ENCODE measurements around the gene VAT1L. TPM values are rescaled to one million over a fixed set of nuclear protein-coding genes. Genes with fewer than 3 reads are reported as not detected.

VAT1L gene, protein sequence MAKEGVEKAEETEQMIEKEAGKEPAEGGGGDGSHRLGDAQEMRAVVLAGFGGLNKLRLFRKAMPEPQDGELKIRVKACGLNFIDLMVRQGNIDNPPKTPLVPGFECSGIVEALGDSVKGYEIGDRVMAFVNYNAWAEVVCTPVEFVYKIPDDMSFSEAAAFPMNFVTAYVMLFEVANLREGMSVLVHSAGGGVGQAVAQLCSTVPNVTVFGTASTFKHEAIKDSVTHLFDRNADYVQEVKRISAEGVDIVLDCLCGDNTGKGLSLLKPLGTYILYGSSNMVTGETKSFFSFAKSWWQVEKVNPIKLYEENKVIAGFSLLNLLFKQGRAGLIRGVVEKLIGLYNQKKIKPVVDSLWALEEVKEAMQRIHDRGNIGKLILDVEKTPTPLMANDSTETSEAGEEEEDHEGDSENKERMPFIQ
- total RNA-seq, result not detected

- H3K4me3 Mint-ChIP-seq, result peak within 1 kb of the TSS; percentile 41
- ATAC-seq (ENCODE audit: low read depth), result no peak
- H3K27ac Mint-ChIP-seq, result no peak within 1 kb of the TSS
- H3K36me3 Mint-ChIP-seq, result no peaks in the 10 kb centered on the region
- POLR2A ChIA-PET, result no interaction called here
- no peaks in the 10 kb centered on the region for H3K9me3 Mint-ChIP-seq
- DNase-seq, result peak; percentile 31
- H3K4me1 Mint-ChIP-seq, result no peaks in the 10 kb centered on the region
- H3K27me3 Mint-ChIP-seq, result peaks cover 51% of the 10 kb centered on the region
These were observed at the start of gene VAT1L for GRCh38 chr16:77788181-77789084. VAT1L (plus strand) TSS chr16:77788564; CDS start chr16:77788683, 119 bp downstream.

- no peak overlapping the region for H3K27ac Mint-ChIP-seq
- no peak for ATAC-seq (ENCODE audit: low read depth)
- no peaks in the 10 kb centered on the region for H3K27me3 Mint-ChIP-seq
These were observed 49.4 kb upstream of the VAT1L start for GRCh38 chr16:77738706-77739558.

GRCh38 chr16:77739559-77739892 lies 48.8 kb upstream of the VAT1L start:
- POLR2A ChIA-PET, result no interaction called here
- Mint-ChIP-seq H3K9me3 (peaks cover 4% of the 10 kb centered on the region), H3K27me3 (no peaks in the 10 kb centered on the region), H3K4me3 (no peak overlapping the region), H3K36me3 (peaks cover 2% of the 10 kb centered on the region), H3K4me1 (peaks cover 5% of the 10 kb centered on the region), H3K27ac (no peak overlapping the region)
- no peak for DNase-seq
- no peak for ATAC-seq (ENCODE audit: low read depth)

More at GRCh38 chr16:77738706-77739558, 49.4 kb upstream of the VAT1L start:
- Mint-ChIP-seq H3K4me3 (no peak overlapping the region), H3K36me3 (peaks cover 2% of the 10 kb centered on the region), H3K9me3 (peaks cover 5% of the 10 kb centered on the region), H3K4me1 (peaks cover 5% of the 10 kb centered on the region)
- no peak for DNase-seq
- POLR2A ChIA-PET, result no interaction called here

- Mint-ChIP-seq H3K4me1 (no peaks in the 10 kb centered on the region), H3K36me3 (no peaks in the 10 kb centered on the region), H3K9me3 (no peaks in the 10 kb centered on the region), H3K27ac (no peak overlapping the region), H3K4me3 (no peak overlapping the region), H3K27me3 (peaks cover 11% of the 10 kb centered on the region)
- DNase-seq (no peak), ATAC-seq (ENCODE audit: low read depth) (no peak)
- POLR2A ChIA-PET, result no interaction called here
These were observed 44.2 kb upstream of the VAT1L start for GRCh38 chr16:77744141-77744540.

- ATAC-seq (ENCODE audit: low read depth), result no peak
- no peak overlapping the region for H3K27ac Mint-ChIP-seq
- no peak overlapping the region for H3K4me3 Mint-ChIP-seq
- DNase-seq, result no peak
- peaks cover 14% of the 10 kb centered on the region for H3K27me3 Mint-ChIP-seq
- H3K4me1 Mint-ChIP-seq, result no peaks in the 10 kb centered on the region
- POLR2A ChIA-PET, result no interaction called here
- H3K9me3 Mint-ChIP-seq, result no peaks in the 10 kb centered on the region
- no peaks in the 10 kb centered on the region for H3K36me3 Mint-ChIP-seq
These were observed 42.4 kb upstream of the VAT1L start for GRCh38 chr16:77745972-77746371.

DNA sequence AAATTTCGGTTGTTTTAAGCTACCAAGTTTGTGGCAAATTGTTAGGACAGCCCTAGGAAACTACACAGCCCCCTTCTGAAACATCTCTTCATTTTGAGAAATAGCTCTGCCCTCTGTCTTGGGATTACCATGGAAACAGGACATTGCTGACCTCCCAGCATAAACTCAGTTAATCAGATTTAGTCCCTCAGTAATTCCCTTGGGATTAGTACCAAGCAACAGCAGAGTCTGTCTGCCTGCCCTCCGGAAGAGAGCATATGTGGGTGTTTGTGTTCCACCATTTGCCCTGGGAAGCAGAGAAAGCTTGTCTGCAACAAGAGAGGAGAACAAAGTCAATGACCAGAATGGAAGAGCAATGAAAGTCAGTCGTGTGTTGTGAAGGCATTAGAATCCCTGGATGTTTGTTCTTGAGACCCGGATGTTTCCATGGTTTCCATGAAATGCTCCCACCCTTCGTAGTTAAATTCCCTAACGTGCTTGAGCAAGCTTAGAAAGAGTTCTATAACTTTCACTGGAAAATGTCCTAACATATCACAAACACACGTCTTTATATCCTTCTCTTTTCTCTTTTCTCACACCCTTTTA lies 39.9 kb upstream of the VAT1L start:
- POLR2A ChIA-PET, result no interaction called here
- Mint-ChIP-seq H3K4me3 (no peak overlapping the region), H3K9me3 (no peaks in the 10 kb centered on the region), H3K36me3 (no peaks in the 10 kb centered on the region), H3K4me1 (no peaks in the 10 kb centered on the region), H3K27me3 (peaks cover 21% of the 10 kb centered on the region), H3K27ac (no peak overlapping the region)
- no peak for DNase-seq
- ATAC-seq (ENCODE audit: low read depth), result no peak

DNA sequence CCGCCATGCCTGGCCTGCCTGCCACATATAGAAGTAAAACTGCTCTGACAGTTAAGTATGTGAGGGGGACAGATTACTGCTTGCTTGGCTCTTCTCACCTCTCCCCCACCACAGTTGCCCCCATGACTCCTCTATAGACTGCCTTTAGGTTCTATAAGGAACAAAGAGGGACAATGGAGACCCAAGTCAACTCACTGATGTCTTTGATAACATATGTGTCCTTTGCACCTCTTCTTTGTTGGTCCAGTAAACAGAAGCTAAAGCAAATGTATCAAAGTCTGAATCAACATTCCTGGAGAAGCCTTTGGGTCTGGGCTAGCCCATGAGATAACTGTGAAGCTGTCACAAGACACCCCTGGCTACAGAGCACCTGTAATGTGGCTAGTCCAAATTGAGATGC lies 38.9 kb upstream of the VAT1L start:
- no peak for DNase-seq
- POLR2A ChIA-PET, result no interaction called here
- Mint-ChIP-seq H3K27ac (no peak overlapping the region), H3K36me3 (no peaks in the 10 kb centered on the region), H3K4me3 (no peak overlapping the region), H3K9me3 (no peaks in the 10 kb centered on the region), H3K4me1 (no peaks in the 10 kb centered on the region), H3K27me3 (peaks cover 26% of the 10 kb centered on the region)
- no peak for ATAC-seq (ENCODE audit: low read depth)

GRCh38 chr16:77758046-77758445 lies 30.3 kb upstream of the VAT1L start:
- ATAC-seq (ENCODE audit: low read depth), result no peak
- Mint-ChIP-seq H3K27me3 (peaks cover 9% of the 10 kb centered on the region), H3K36me3 (no peaks in the 10 kb centered on the region), H3K4me3 (no peak overlapping the region), H3K27ac (no peak overlapping the region), H3K4me1 (no peaks in the 10 kb centered on the region), H3K9me3 (no peaks in the 10 kb centered on the region)
- POLR2A ChIA-PET, result no interaction called here
- DNase-seq, result no peak

DNA sequence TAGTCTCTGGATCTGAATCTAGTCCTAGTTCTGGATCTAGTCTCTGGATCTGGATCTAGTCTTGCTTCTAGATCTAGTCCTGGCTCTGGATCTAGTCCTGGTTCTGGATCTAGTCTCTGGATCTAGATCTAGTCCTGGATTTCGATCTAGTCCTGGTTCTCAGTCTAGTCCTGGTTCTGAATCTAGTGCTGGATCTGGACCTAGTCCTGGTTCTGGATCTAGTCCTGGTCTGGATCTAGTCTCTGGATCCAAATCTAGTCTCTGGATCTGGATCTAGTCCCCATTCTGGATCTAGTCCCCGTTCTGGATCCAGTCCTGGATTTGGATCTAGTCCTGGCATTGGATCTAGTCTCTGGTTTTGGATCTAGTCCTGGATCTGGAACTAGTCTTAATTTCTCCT lies 29.9 kb upstream of the VAT1L start:
- H3K27ac Mint-ChIP-seq, result no peak overlapping the region
- H3K4me1 Mint-ChIP-seq, result no peaks in the 10 kb centered on the region
- peaks cover 7% of the 10 kb centered on the region for H3K27me3 Mint-ChIP-seq
- no peaks in the 10 kb centered on the region for H3K36me3 Mint-ChIP-seq
- DNase-seq (no peak), ATAC-seq (ENCODE audit: low read depth) (no peak)
- H3K4me3 Mint-ChIP-seq, result no peak overlapping the region
- H3K9me3 Mint-ChIP-seq, result no peaks in the 10 kb centered on the region
- POLR2A ChIA-PET, result no interaction called here

DNA sequence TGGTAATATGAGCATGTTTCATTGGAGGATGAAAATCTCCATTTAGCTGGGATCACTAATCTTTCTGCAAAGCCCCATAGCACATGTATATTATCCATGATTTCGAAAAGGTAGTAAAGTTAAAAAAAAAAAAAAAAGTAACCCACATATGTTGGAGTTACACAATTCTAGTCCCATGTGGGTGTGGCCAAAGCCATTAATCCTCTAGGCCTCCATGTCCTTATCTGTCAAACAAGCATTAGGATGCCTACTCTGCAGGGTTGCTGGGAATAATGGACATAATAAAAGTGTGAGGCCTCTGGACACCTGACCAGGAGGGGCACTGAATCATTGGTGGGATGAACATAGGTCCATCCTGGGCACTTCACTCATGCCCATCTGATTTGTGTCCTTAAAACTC lies 29.2 kb upstream of the VAT1L start:
- ATAC-seq (ENCODE audit: low read depth), result no peak
- Mint-ChIP-seq H3K4me1 (no peaks in the 10 kb centered on the region), H3K36me3 (no peaks in the 10 kb centered on the region), H3K27me3 (peaks cover 2% of the 10 kb centered on the region), H3K9me3 (no peaks in the 10 kb centered on the region), H3K4me3 (no peak overlapping the region), H3K27ac (no peak overlapping the region)
- DNase-seq, result no peak
- POLR2A ChIA-PET, result no interaction called here

- no peaks in the 10 kb centered on the region for H3K9me3 Mint-ChIP-seq
- DNase-seq, result no peak
- H3K27me3 Mint-ChIP-seq, result peaks cover 2% of the 10 kb centered on the region
- H3K4me1 Mint-ChIP-seq, result no peaks in the 10 kb centered on the region
- H3K27ac Mint-ChIP-seq, result no peak overlapping the region
- H3K4me3 Mint-ChIP-seq, result no peak overlapping the region
- no peaks in the 10 kb centered on the region for H3K36me3 Mint-ChIP-seq
- POLR2A ChIA-PET, result no interaction called here
- no peak for ATAC-seq (ENCODE audit: low read depth)
These were observed 28.5 kb upstream of the VAT1L start for GRCh38 chr16:77759821-77760220.

GRCh38 chr16:77760800-77761199 lies 27.6 kb upstream of the VAT1L start:
- no peaks in the 10 kb centered on the region for H3K36me3 Mint-ChIP-seq
- no peak overlapping the region for H3K4me3 Mint-ChIP-seq
- DNase-seq (no peak), ATAC-seq (ENCODE audit: low read depth) (no peak)
- no peaks in the 10 kb centered on the region for H3K9me3 Mint-ChIP-seq
- POLR2A ChIA-PET, result no interaction called here
- peaks cover 2% of the 10 kb centered on the region for H3K27me3 Mint-ChIP-seq
- H3K4me1 Mint-ChIP-seq, result no peaks in the 10 kb centered on the region
- no peak overlapping the region for H3K27ac Mint-ChIP-seq

DNA sequence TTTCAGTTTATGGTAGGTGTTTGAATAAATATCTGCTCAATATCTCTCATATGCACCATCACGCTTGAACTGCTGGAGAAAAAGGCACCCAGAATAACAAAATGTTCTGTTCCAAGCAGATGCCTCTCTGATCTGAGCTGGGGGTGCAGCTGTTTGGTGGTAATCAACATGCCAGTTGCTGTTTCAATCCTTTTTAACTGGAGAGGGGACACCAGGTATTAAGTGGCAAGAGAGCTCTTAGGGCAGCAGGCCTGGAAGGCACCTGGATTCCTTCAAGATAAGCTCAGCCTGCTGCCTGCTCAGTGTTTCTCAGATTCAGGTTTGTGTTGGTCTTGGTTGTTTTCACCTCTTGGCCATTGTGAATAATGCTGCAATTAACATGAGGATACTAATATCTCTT lies 27.2 kb upstream of the VAT1L start:
- H3K4me1 Mint-ChIP-seq, result no peaks in the 10 kb centered on the region
- no peak overlapping the region for H3K4me3 Mint-ChIP-seq
- no peaks in the 10 kb centered on the region for H3K9me3 Mint-ChIP-seq
- POLR2A ChIA-PET, result no interaction called here
- no peak for ATAC-seq (ENCODE audit: low read depth)
- H3K27me3 Mint-ChIP-seq, result peaks cover 2% of the 10 kb centered on the region
- no peak for DNase-seq
- no peak overlapping the region for H3K27ac Mint-ChIP-seq
- H3K36me3 Mint-ChIP-seq, result no peaks in the 10 kb centered on the region
